Stimulated activated CD8-positive, alpha-beta memory T cell treated with anti-CD3 and anti-CD28 coated beads, Interleukin-4, amount 100 ng/mL, for 1 hour (primary cell): ENCODE data around the gene CHCHD2.
"Not testable (repeated sequence)": the region's sequence is repeated elsewhere in the genome, so short reads cannot be mapped to it uniquely, and the experiment has no call there.

Experiments used
- DNase-seq, 2 donors: peaks; one replicate each; pipeline ENCODE4 v3.0.0-alpha.2; 2020; ENCODE audit warnings: low read depth in 2 of 2, low spot score in 1 of 2

CHCHD2 gene, protein sequence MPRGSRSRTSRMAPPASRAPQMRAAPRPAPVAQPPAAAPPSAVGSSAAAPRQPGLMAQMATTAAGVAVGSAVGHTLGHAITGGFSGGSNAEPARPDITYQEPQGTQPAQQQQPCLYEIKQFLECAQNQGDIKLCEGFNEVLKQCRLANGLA

GRCh38 chr7:56106108-56107073, at the start of gene CHCHD2:
Gene CHCHD2 (minus strand): TSS chr7:56106476. CDS start chr7:56106413, 63 bp downstream.
- peak; percentile 72 to 87 for DNase-seq

GRCh38 chr7:56131062-56131461, 24.8 kb upstream of the CHCHD2 start:
- DNase-seq = not testable (repeated sequence)

DNA sequence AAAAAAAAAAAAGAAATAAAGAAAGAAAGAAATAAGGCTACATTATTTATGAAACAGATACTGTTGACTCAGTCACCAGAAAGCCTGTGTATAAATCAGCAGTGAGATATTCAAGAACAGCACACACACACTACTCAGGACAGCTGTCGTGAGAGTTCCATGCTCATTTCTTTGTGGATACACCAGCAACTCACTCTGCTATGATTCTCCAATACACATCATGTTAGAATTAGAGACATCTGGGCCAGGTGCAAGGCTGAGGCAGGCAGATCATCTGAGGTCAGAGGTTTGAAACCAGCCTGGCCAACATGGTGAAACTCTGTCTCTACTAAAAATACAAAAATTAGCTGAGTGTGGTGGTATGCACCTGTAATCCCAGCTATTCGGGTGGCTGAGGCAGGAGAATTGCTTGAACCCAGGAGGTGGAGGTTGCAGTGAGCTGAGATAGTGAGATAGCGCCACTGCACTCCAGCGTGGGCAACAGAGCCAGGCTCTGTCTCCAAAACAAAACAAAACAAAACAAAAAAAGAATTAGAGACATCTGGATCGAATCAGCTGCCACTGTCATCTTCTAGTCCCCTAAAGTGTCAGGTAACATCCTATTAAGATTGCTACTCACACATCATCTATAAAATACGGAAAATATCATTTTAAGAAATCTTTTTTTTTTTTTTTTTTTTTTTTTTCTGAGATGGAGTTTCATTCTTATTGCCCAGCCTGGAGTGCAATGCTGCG, 21.1 kb upstream of the CHCHD2 start:
- DNase-seq = no peak

GRCh38 chr7:56125831-56126230, 19.6 kb upstream of the CHCHD2 start:
- DNase-seq = no peak

GRCh38 chr7:56124981-56125380, 18.7 kb upstream of the CHCHD2 start:
- no peak for DNase-seq

- DNase-seq = no peak
Measured at GRCh38 chr7:56121440-56121839, 15.2 kb upstream of the CHCHD2 start.

DNA sequence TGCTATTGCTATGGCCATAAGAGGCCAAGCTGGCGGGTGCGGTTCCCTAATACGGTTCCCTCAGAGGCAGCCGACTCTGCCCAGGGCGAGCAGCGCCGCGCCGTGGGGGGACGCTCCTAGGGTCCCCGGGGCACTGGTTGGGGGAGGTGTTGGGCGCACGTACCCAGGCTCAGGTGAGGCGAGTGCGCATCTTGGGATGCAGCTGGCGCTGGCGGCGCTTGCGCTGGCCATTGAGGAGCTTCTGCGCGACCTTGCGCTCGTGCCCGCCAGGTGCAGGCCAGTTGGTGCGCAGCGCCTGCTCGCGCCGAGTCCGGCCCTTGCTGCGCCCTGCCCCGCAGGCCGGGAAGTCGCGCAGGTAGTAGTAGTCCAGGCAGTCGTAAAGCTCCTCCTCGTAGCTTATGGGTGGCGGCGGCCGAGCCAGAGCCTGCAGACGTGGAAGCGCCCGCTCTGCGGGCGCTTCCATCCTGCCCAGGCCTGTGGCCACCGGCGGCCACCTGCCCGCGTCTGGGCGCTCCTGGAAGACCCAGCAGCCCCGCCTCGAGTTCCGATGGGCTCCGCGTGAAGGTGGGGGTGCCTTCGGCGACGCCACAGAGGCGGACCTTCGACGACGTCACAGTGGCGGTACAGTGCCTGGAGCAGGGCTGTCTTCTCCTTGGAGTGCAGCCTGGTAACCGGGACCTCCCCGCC, 9.7 kb upstream of the CHCHD2 start, which contains the start of gene NUPR2:
Gene NUPR2 (minus strand): TSS at position 566 of the 687 bp plus-strand sequence. CDS start 103 bp downstream, at position 463.
- DNase-seq = no peak

GRCh38 chr7:56112244-56112643, 6.0 kb upstream of the CHCHD2 start:
- DNase-seq = not testable (repeated sequence)

GRCh38 chr7:56110611-56111010, 4.3 kb upstream of the CHCHD2 start:
- DNase-seq = no peak

DNA sequence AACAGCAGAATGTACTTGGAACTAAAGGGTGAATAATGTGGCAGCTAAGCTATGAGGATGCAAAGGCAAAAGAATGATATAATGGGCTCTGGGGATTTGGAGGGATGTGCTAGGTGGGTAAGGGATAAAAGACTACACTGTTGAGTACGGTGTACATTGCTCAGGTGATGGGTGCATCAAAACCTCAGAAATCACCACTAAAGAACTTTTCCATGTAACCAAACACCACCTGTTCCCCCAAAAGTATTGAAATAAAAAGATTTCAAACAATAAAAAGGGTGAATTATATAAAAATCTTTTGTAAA, 1.6 kb upstream of the CHCHD2 start:
- DNase-seq = no peak

- DNase-seq = no peak
Measured at GRCh38 chr7:56105508-56105907, 768 bp downstream of the CHCHD2 start.

DNA sequence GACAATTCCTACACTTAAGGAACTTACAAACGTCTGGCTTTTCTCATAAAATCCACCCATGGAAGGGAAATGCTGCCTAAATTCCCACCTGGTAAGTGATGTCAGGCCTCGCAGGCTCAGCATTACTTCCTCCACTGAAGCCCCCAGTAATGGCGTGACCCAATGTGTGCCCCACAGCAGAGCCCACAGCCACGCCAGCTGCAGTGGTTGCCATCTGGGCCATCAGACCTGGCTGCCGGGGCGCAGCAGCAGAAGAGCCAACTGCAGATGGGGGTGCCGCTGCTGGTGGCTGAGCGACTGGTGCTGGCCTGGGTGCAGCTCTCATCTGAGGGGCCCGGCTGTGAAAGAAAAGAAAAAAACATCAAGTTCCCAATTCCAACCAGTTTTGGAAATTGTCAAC, 2.1 kb downstream of the CHCHD2 start:
- DNase-seq = not testable (repeated sequence)

DNA sequence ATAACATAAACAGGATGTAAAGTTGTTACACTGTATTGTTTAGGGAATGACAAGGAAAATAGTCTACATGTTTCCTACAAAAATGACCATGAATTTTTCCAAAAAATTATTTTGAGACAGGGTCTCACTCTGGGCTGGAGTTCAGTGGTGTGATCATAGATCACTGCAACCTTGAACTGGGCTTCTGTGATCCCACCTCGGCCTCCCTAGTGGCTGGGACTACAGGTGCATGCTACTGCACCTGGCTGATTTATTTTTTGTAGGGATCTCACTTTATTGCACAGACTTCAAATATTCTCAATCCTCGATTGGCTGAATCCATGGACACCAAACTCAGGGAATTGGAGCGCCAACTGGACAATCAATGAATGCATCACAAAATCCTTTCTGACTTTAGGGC, 6.6 kb downstream of the CHCHD2 start:
- DNase-seq = no peak

DNA sequence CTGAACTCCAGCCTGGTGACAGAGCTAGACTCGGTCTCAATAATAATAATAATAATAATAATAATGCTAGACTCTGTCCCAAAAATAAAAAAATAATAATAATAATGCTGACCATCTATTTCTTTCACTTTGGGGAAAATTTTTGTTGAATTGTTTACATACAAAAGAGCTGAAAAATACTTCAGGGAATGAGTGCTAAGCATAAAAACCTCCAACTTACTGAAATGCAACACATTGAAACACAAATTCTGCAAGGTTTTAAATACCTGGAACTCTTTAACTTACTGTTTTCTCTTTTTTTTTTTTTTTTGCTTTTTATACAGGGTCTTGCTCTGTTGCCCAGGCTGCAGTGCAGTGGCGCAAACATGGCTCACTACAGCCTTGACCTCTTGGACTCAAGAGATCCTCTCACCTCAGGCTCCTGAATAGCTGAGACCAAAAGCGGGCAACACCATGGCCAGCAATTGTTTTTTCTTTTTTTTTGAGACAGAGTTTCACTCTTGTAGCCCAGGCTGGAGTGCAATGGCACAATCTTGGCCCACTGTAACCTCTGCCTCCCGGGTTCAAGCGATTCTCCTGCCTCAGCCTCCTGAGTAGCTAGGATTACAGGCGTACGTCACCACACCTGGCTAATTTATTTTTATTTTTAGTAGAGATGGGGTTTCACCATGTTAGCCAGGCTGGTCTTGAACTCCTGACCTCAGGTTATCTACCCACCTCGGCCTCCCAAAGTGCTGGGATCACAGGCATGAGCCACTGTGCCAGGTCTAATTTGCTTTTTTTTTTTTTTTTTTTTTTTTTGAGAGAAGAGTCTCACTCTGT, 7.9 kb downstream of the CHCHD2 start:
- DNase-seq = not testable (repeated sequence)

DNA sequence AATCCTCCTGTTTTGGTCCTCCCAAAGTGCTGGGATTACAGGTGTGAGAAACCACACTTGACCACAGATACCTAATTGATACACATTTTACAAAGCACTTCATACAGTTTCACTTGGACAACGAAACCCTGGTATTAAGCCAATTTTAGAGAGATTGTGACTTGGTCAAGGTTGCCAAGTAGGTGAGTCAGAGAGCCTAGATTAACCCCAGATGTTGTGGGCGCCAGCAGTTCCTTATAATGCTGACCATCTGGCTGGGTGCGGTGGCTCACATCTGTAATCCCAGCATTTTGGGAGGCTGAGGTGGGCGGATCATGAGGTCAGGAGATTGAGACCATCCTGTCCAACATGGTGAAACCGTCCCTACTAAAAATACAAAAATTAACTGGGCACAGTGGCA, 8.6 kb downstream of the CHCHD2 start:
- no peak for DNase-seq

DNA sequence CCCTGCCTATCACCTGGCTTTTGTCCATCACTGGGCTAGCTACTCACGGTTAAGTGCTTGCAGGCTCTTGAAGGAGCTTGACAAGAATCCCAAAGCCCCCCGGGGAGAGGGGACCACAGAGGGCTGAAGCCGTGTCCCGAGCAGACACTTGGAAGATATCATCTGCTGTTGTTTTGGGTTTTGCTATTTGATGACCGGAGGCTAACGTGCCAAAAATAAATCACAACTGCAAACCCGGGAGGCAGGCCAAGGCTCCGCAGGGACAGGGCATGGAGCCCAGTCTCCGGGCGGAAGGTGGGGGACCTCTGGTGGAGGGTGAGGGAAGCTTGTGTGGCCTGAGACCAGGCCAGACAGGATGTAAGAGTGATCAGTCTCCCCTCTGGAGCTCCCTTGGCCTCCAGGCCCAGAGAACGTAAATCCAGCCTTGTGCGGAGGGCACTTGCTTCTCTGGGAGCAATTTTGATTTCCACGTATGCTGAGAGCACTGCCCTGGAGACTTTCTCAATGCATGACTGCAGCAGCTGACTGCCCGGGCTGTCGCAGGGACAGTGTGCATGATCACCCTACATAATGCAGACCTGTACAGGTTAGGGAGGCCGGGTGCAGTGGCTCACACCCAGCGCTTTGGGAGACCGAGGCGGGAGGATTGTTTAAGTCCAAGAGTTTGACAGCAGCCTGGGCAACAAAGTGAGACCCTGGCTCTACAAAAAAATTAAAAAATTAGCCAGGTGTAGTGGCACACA, 13.3 kb downstream of the CHCHD2 start, which contains the start of gene PHKG1:
Gene PHKG1 (minus strand): TSS at position 164 of the 743 bp plus-strand sequence. CDS start 4,011 bp downstream, outside the sequence.
- no peak for DNase-seq

DNA sequence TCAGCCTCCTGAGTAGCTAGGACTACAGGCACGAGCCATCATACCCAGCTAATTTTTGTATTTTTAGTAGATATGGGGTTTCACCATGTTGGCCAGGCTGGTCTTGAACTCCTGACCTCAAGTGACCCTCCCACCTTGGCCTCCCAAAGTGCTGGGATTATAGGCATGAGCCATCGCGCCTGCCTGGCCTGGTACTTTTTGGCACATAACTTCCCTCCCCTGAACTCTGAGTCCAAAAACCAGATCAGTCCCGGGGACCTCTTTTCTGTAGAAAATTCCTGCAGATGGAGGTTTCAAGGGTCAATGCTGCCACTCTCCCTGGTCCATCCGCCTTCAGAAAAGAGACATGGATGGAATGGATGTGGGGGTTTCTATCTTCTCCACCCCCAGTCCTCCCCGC, 13.9 kb downstream of the CHCHD2 start:
- DNase-seq = not testable (repeated sequence)

- DNase-seq = no peak
Measured at GRCh38 chr7:56091591-56091990, 14.7 kb downstream of the CHCHD2 start.

GRCh38 chr7:56087445-56087844, 18.8 kb downstream of the CHCHD2 start:
- DNase-seq = no peak
